ENCODE measurements around the gene GPR12.

GRCh38 chr13:26727633-26728032, 33.0 kb downstream of the GPR12 start:
- TF ChIP-seq ZNF274 (IDR thresholded peaks at IDR 0.05; ENCODE audit: low read depth, low read length) (no peak), SUZ12 (IDR thresholded peaks at IDR 0.05; ENCODE audit: extremely low read depth, insufficient read depth, insufficient read length) (no peak)

All from NT2/D1 (cell line).